RPMI8226 (cell line): Measurements from ENCODE around the gene TM2D3.

Experiments used
- DNase-seq: peaks from one replicate; pipeline ENCODE4 v3.0.0-alpha.2; 2015

TM2D3 gene, protein sequence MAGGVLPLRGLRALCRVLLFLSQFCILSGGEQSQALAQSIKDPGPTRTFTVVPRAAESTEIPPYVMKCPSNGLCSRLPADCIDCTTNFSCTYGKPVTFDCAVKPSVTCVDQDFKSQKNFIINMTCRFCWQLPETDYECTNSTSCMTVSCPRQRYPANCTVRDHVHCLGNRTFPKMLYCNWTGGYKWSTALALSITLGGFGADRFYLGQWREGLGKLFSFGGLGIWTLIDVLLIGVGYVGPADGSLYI

DNA sequence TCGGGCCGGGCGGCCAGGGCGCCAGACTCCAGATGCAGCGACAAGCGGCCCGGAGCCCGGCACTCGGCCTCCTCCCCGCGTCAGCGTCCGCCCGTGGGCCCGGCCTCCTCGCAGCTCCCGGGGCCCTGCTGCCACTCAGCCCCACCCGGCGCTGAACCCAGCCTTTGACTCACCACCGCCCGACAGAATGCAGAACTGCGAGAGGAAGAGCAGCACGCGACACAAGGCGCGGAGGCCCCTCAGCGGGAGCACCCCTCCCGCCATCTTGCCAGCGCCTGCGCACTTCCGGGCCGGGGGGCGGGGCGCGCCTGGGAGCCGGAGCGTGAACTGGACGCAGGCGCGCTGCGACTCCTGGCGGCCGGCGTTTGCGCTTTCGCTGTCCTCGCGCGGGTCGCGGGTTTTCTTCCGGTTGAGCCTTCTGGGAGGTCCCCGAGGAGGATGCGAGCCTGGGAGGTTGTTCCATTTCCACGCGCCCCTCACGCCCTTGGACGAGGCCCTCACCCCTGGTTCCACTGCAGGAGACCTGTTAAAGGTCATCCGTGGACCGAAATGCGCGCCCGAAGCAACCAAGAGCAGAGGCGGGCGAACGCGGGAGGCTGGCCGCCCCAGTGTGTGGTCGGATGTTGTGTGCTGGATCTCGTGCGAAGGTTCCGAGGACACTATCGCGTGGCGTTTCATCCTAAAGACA lies at the start of gene TM2D3:
TM2D3 (minus strand) TSS at position 284 of the 688 bp plus-strand sequence; CDS start at position 264, 20 bp downstream.
- peak; percentile 98 for DNase-seq

DNA sequence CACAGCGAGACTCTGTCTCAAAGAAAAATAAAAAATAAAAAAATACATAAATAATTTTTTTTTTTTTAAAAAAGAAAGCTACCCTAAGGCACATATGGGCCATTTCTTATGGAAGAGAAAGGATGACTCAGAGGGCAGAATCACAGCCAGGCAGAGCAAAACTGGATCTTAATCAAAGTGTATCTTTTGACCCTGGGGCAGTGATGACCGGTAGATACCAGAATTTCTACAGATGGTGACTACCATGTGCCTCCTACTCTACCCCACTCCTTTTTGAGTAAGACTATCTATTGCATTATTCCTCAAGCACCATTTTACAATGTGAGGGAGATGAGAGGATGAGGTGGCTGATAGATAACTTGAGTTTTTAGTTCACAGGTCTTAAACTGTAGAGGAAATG lies 46.1 kb upstream of the TM2D3 start:
- no peak for DNase-seq

DNA sequence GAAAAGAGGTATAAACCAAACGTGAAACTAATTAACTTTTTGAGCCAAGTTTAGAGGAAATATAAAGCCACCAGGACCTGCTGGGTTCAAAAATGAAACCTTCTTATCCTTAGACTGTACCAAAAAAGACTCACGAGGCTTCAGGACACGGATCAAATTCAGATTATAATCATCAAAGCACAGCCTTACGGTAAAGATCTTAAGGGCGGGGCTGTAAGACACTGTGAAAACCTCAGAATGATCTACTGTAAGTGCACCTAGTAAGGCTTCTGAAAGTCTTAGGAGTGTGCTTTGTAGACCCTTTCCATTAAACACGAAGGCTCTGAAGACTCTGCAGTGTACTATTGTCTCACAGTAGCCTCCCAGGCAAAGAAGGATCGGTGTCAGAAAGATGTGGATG lies 45.3 kb upstream of the TM2D3 start:
- no peak for DNase-seq

DNA sequence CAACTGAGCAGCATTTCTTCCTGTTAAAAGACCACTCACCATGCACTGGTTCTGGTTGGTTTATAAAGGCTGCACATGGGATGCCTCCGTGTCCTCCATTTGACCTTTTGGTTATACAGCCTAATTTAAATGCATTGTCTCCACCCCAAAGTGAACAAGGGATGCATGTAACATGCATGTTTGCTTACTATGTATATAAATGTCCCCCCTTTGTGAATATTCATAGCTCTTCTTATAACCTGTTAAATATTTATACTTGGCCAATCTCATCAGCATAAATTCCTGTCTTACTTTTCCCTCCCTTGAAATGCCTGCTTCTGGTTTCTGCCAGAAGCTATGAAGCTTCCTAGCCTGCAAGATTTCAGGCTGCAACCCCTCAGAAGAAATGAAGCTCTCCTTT lies 44.6 kb upstream of the TM2D3 start:
- DNase-seq, result no peak

DNA sequence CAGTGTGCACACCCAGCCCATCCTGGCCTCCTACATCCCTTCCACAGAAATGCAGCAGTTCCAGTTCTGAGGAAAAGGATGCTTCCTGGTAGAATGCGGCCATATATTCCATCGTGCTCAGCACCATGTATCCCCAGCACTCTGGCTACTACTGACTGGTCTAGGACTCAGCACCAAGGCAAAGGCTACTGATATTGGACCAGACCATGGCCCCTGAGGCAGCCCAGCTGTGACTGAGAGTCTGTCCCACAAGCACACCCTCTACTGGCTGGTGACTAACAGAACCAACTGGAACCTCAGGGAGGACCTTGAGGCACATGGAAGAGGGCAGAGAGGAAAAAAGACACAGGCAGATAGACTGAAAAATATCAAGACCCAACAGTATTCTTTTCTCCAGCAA lies 42.1 kb upstream of the TM2D3 start:
- no peak for DNase-seq

DNA sequence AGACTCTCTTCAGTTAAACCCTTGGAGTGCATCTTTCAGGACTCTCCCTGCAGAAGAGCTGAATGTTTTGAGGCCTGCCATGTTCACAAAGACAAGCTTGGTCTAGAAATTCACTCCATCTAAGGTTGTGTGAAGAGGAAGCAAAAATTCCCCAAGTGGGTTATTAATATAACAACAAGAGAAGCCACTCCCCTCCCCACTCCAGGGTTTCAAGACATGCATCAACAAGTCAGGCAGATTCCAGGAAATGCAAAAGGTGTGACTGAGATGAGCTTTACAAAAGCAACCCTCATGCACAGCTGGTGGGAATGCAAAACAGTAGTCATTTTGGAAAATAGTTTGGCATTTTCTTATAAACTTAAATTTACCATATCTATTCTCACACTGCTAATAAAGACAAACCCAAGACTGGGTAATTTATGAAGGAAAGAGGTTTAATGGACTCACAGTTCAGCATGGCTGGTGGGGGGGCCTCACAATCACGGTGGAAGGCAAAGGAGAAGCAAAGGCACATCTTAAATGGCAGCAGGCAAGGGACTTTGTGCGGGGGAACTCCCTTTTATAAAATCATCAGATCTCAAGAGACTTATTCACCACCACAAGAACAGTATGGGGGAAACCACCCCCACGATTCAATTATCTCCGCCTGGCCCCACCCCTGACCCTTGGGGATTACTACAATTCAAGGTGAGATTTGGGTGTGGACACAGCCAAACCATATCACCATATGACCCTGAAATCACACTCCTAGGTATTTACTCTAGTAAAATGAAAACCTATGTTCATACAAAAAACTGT lies 40.8 kb upstream of the TM2D3 start:
- DNase-seq, result no peak

DNA sequence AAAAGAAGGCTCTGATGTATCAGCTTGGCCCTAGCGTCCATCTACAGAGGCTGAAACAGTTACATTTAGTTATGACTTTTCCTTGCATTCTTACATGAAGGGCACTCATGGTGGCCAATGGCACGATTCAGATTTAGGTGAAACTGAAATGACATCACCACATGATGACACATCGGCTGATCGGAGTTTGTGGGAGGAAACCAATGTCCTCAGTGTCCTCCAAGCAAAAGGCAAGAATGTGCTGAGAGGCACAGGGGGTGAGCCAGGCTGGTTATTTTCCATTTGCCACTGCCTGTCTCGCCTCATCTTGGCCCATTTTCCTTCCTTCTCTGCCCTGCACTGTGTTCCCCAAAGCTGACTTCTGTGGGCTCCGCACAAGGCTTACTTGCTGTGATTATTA lies 37.7 kb upstream of the TM2D3 start:
- DNase-seq, result no peak

DNA sequence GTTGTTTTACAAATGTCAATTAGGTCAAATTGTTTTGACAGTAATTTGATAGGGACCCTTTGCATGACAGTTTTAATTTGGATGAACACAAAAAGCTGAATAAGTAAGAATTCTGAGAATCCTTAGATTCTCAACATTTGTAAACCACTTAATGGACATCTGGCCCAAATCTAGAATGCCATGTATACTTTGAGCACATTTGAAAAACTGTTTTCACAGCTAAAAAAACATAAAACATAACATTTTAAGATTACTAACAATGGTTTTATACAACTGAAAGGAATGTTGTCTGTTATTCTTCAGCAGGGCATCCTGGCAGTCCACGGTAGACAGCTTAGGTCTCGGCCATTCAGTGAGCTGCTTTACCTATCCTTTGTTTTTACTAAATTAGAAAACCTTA lies 34.5 kb upstream of the TM2D3 start:
- DNase-seq, result no peak

DNA sequence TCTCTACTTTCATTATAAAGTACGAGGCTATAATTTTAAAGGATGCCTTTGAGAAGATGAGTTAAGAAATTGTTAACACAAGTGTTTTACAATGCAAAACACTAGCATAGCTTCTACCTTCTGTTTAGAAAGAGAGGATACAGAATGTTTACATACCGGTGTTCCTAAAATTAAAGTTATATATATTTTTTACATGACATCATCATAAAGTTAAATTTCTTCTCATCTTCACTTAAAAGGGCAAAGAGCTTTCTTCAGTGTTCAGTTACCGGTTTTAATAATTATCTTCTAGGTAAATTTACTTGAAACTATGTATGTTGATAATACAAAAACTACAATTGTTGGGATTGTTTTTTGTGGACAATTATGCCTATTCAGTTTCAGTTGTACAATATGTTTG lies 32.7 kb upstream of the TM2D3 start:
- DNase-seq, result no peak

DNA sequence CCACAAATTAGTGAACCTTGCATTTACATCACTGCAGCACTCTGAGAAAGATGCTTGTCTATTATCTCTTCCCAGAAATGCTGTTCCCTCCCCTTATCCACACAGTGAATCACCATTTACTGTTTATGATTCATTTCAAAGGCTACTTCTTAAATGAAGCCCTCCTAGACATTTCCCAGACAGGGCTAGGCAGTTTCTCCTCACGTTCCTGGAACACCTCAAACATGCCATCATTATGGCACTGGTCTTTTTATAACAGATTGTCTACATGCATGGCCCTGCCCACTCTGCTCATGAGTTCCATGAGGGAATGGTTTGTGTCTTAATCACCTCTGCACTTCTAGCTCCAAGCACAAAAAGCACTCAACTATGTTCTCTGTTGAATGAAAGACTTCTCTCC lies 32.2 kb upstream of the TM2D3 start:
- DNase-seq, result no peak

DNA sequence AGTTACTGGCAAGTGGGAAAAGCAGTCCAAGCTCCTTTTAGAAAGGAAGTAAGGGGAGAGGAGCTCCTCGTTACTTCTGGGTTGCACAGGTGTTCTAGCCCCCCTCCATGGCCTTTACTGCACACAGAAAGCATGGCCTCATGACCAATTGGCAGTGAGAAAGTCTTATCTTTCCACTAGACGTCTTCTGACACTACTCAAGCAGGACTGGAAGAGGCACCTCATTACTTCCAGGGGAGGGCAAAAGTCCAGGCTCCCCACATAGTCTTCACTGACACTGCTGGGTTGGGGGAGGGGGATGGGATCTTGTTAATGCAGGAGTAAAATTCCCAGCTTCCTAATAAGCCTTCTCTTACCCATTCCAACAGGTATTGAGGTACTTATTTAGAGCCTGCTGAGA lies 27.6 kb upstream of the TM2D3 start:
- DNase-seq, result no peak

DNA sequence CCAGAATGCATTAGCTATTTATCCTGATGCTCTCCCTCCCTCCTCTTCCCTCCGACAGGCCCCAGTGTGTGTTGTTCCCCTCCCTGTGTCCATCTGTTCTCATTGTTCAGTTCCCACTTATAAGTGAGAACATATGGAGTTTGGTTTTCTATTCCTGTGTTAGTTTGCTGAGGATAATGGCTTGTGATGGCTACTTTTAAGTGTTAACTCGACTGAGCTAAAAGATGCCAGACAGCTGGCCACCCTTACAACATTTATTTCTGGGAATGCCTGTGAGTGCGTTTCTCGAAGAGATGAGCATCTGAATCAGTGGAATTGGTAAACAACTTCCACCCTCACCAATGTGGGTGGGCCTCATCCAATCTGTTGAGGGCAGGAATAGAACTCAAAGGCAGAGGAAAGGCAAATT lies 24.7 kb upstream of the TM2D3 start:
- no peak for DNase-seq

DNA sequence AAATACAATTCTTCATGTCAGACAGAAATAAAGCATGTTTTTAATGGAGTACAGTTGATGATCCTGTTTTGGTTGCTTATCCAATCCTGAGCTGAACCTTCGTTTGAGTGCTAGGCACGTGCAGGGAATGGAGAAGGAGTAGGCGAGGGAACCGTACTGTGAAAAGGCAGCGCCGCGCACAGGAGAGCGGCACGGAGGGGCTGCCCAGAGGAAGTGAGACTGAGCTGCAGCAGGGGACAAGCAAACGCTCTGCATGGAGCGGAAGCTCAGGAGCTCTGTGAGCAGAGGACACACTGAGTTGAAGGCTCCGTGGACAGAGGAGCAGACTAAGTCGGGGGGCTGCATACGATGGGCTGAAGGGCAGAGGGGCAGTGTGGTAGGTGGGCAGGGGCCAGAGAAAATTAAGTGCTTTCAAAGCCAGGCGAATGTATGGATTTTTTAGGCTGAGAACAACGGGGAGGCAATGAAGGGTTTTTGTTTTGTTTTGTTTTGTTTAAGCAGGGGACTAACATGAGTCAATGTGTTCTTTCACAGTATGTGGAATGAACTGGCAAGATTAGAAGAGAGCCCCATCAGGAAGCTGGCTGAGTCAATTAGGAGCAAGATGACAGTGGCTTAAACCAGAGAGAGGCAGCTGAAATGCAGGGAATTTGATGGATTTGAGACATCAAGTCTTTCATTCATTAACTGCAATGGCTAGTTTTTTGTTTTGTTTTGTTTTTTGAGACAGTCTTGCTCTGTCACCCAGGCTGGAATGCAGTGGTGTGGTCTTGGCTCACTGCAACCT lies 23.8 kb upstream of the TM2D3 start:
- DNase-seq, result no peak

DNA sequence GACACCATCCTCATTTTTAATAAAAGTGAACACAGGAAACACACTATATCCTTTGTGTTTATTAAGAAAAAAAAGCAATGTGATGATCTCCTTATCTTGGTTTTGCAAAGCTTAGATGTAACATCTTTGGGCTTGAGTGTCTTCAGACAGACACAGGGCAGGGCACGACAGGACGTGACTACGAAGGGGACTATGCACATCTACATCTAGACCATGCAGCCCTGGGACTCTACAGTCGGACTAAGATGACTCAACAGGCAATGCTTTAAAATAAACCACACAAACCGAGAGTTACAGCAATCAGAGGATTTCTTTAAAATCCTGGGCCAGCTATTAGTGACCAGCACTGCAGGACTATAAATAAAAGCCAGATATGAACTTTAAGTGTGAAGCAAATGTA lies 22.8 kb upstream of the TM2D3 start:
- DNase-seq, result no peak

DNA sequence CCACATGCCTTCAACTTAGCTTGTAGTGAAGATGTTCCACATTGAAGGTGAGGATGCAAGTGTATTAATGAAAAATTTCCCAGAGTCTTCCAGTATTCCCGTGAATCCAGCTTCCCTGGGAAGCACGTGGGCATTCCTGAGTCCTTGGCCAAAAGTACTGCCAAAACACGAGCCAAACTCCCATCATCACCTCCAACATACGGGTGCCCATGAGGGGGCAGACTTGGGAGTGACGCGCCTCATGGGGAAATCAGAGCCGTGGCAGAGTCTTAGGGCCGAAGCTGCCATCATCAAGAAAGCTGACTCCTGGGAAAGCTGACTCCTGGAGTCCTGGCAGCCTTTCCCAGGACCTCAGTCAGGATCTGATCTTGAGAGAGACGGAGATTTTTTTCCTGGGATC lies 20.1 kb upstream of the TM2D3 start:
- no peak for DNase-seq

DNA sequence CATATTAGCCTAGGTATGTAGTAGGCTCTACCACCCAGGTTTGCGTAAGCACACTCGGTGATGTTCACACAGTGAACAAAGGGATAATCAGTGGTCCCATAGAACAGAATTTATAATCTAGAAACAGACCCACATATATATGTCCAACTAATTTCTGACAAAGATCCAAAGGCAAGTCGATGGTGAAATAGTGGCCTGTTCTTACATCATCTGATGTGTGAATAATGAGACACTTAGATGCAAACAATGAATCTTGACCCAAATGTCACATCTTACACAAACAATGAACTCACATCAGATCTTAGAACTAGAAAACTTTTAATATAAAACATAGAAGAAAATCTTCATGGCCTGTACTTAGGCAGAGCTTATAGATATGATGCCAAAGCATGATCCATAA lies 17.6 kb upstream of the TM2D3 start:
- no peak for DNase-seq

DNA sequence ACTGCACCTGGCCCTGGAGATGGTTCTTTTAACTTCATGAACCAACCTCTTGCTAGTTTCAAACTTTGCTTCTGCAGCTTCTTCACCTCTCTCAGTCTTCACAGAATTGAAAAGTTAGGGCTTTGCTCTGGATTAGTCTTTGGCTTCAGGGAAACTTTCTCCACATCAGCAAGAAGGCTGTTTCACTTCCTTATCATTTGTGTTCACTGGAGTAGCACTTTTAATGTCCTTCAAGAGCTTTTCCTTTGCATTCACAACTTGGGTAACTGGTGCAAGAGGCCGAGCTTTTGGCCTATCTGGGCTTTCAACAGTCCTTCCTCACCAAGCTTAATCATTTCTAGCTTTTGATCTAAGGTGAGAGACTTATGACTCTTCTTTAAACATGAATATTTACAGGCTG lies 15.7 kb upstream of the TM2D3 start:
- peak; percentile 76 for DNase-seq

DNA sequence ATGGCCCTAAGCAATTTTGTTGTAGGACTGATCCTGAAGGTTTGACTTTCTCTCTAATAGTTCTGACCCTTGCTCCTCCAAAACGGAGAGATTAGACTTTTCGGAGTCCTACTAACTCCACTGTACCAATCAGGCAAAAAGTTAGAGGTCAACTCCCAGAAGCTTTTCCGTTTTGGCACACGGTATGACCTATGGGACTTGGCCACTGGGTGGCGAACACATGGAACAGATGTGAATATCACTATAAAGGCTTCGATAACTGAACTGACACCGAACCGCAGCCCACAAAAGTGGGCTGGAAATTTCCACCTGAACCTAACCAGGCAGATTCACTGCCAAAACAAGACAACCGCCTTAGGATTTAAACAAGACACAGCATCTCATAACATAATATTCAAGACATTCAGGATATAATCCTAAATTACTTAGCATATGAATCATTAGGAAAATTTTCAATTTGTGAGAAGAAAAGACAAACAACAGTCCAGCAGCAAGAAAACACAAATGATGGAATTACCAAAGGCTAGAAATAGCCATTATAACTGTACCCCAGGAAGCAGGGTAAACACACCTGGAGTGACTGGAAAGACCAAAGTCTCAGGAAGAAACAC lies 12.2 kb upstream of the TM2D3 start:
- DNase-seq, result no peak

DNA sequence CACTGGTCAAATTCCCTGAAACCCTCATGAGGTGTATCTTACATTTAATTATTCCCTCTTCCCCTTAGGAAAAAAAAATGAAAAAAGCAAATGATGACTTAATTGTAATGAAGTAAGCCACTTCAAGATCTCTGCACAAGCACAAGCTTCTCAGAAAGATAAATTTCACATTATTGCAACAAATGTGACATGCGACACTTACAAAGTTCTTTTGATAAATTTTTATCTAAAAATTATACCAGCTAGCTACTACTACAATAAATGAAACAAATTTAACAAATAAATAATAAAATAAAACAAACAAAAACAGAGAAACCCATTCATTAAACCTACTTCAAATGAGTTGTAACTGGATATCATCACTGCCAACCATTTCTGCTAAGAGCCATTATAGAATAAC lies 10.0 kb upstream of the TM2D3 start:
- no peak for DNase-seq

DNA sequence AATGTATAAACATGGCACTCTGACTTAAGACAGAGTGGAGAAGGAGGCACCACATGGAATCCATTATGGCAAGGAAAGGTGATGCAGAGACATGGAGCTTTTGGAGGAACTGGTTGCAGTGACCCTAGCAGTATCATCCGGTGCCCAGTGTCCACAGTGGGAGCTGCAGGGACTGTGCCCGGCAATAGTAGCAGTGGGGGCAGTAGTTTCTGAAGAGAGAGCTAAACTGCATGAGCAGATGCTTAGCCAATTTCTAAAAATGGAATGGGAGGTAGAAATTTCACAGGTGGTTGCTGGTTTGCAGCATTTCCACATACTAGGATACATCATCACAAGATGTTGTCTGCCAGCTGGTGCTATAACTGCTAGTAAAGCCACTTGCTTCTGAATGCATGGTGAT lies 7.8 kb upstream of the TM2D3 start:
- peak; percentile 73 for DNase-seq

DNA sequence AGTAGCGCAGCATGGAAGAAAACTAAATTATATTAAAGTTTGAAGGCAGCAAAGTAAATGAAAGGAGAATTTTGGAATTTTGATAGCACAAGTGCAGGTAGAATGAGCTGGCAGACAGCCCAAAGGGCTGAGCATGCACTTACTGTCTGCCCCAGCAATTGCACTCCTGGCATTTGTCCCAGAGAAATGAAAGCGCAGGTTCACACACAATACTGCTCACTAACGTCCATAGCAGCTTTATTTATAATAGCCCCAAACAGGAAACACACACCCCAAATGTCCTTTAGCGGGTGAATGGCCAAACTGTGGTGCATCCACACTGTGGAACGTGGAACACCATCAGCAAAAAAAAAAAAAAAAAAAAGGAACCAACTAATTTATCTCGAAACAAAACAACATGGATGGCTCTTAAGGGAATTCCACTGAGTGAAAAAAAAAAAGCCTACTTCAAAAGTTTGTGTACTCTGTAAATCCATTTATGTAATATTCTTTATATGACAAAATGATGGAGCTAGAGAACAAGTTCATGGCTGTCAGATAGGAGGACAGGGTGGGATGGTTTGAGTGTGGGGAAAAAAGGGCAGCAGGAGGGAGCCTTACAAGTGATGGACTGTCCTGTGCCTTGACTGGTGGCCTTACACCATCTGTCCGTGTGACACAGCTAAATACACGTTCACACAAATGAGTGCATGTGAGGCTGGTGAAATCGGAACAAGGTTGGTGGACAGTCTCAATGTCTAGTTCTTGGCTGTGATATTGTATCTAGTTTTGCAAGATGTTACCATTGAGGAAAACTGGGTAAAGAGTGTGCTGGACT lies 6.0 kb upstream of the TM2D3 start:
- DNase-seq, result peak; percentile 99

DNA sequence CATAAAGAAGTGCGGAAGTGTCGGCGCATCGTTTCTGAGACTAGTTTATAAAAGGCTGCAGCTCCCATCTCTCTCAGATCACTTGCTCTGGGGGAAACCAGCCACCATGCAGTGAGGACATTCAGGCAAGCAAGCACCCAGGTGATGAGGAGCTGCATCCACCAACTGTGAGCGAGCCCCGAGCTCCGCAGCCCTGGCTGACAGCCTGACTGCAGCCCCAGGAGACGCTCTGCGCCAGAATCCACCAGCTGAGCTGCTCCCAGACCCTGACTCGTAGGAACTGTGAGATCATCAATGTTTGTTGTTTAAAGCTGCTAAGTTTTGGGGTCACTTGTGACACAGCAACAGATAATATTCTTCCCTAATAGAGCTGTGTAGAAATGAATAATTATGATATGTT lies 5.0 kb upstream of the TM2D3 start:
- DNase-seq, result no peak
